ENCODE data around the gene RTN4RL2. TPM values are rescaled to one million over a fixed set of nuclear protein-coding genes. Genes with fewer than 3 reads are reported as not detected.

The RTN4RL2 gene
- total and polyA plus RNA-seq, 9 of the 15 experiments (the other 6 are each of a cell fraction or from before 2014, with no cell fraction given), result 0.06 to 1.9 (median 0.34) TPM; not detected in 4

DNA sequence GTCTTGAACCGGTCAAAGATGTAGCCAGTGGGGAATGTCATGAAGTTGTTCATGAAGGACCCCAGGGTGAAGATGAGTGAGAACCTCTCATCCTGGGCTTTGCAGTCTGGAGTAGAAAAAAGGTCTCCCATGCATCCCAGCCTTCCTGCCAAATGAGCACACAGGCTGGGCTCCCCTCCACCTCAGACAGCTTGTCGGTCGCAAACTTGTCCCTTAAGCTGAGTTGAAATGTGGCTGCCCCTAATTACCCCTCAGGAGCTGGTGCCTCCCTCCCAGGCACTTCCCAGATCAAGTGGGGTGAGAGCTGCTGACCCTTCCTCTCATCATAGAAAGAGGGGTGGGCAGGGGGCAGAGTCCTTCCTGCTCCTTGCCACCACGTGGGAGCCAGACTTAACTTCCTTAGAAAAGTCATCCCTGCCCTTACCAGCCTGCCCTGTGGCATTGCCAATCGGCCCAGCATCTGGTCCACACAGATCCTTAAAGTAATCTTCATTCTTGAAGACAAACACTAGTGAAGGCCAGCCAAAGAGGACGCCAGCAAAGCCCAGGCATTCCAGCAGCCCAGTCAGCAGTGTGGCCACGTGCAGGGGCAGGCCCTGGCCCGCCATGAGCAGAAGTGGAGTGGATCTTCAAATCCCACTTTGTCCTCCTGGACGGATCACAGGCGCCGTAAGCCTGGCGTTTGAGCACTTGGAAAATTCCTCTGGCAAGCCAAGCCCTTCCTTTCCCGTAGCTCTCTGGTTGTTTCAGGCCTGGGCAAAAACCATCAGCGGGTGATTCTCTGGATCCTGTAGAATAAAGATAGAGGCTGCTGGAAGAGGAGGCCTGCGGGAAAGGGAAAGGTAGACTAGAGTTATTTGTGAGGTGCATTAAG lies 34.5 kb upstream of the RTN4RL2 start (continued):
- 0 out of 2 replicates have a peak, but pooled peaks have one; percentile 25 for TF ChIP-seq ZNF311 (CRISPR knock-in tag; IDR thresholded peaks at IDR 0.05)
- no peak for TF ChIP-seq CBFA2T2 (conservative IDR thresholded peaks at IDR 0.05)
- TF ChIP-seq MTF1 (CRISPR knock-in tag; IDR thresholded peaks at IDR 0.05; ENCODE audit: borderline replicate concordance), result 0 out of 2 replicates have a peak, but pooled peaks have one; percentile 7
- peak; percentile 15; the same call in 1 of the 2 replicates for TF ChIP-seq USF2 (CRISPR knock-in tag; IDR thresholded peaks at IDR 0.05)
- TF ChIP-seq, protein P1, sequence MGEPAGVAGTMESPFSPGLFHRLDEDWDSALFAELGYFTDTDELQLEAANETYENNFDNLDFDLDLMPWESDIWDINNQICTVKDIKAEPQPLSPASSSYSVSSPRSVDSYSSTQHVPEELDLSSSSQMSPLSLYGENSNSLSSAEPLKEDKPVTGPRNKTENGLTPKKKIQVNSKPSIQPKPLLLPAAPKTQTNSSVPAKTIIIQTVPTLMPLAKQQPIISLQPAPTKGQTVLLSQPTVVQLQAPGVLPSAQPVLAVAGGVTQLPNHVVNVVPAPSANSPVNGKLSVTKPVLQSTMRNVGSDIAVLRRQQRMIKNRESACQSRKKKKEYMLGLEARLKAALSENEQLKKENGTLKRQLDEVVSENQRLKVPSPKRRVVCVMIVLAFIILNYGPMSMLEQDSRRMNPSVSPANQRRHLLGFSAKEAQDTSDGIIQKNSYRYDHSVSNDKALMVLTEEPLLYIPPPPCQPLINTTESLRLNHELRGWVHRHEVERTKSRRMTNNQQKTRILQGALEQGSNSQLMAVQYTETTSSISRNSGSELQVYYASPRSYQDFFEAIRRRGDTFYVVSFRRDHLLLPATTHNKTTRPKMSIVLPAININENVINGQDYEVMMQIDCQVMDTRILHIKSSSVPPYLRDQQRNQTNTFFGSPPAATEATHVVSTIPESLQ (CRISPR knock-in tag; IDR thresholded peaks at IDR 0.05), result peak; percentile 22; the same call in 1 of the 2 replicates
- TF ChIP-seq, protein P2, sequence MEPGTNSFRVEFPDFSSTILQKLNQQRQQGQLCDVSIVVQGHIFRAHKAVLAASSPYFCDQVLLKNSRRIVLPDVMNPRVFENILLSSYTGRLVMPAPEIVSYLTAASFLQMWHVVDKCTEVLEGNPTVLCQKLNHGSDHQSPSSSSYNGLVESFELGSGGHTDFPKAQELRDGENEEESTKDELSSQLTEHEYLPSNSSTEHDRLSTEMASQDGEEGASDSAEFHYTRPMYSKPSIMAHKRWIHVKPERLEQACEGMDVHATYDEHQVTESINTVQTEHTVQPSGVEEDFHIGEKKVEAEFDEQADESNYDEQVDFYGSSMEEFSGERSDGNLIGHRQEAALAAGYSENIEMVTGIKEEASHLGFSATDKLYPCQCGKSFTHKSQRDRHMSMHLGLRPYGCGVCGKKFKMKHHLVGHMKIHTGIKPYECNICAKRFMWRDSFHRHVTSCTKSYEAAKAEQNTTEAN (CRISPR knock-in tag; IDR thresholded peaks at IDR 0.05), result no peak
- TF ChIP-seq CHCHD3 (CRISPR knock-in tag; IDR thresholded peaks at IDR 0.05), result no peak
- TF ChIP-seq, protein P3, sequence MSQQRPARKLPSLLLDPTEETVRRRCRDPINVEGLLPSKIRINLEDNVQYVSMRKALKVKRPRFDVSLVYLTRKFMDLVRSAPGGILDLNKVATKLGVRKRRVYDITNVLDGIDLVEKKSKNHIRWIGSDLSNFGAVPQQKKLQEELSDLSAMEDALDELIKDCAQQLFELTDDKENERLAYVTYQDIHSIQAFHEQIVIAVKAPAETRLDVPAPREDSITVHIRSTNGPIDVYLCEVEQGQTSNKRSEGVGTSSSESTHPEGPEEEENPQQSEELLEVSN (IDR thresholded peaks at IDR 0.05; ENCODE audit: borderline replicate concordance in 1 of 2, extremely low read depth in 1 of 2, insufficient read depth in 1 of 2, insufficient read length in 1 of 2, low read depth in 1 of 2, low read length in 1 of 2, poor library complexity in 1 of 2, severe bottlenecking in 1 of 2), result peak; percentile 69 to 76
- TF ChIP-seq, protein P4, sequence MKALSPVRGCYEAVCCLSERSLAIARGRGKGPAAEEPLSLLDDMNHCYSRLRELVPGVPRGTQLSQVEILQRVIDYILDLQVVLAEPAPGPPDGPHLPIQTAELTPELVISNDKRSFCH (CRISPR knock-in tag; IDR thresholded peaks at IDR 0.05), result no peak
- TF ChIP-seq, protein P4 (tag; IDR thresholded peaks at IDR 0.05), result no peak
- peak; percentile 66 for TF ChIP-seq CHD1 (IDR thresholded peaks at IDR 0.05; ENCODE audit: low read length)
- TF ChIP-seq NFRKB (IDR thresholded peaks at IDR 0.05; ENCODE audit: low read depth), result peak; percentile 62; the same call in 1 of the 2 replicates
- no peak for TF ChIP-seq DNMT1 (IDR thresholded peaks at IDR 0.05)
- TF ChIP-seq POLR2A (conservative IDR thresholded peaks at IDR 0.05), result 0 out of 2 replicates have a peak, but pooled peaks have one; percentile 15
- no peak for TF ChIP-seq ZNF766 (CRISPR knock-in tag; conservative IDR thresholded peaks at IDR 0.05)
- peak; percentile 0 for TF ChIP-seq NEUROD1 (IDR thresholded peaks at IDR 0.05; ENCODE audit: borderline replicate concordance, low read depth, low read length, partially characterized antibody)
- TF ChIP-seq CBX8 (IDR thresholded peaks at IDR 0.05; ENCODE audit: borderline replicate concordance, extremely low read depth, low read depth, low read length, poor library complexity, severe bottlenecking), result no peak
- TF ChIP-seq NFIX (CRISPR knock-in tag; IDR thresholded peaks at IDR 0.05; ENCODE audit: low read depth), result no peak
- TF ChIP-seq DPF2 (IDR thresholded peaks at IDR 0.05), result 0 out of 2 replicates have a peak, but pooled peaks have one; percentile 23
- no peak for TF ChIP-seq RBM14 (IDR thresholded peaks at IDR 0.05; ENCODE audit: borderline replicate concordance, insufficient read depth, low read depth, low read length)
